HL-60/S4 treated with phorbol 12-myristate 13-acetate at 8.2 ng/mL for 4 days and 3 days (cell line): ENCODE measurements around the gene SMAGP.

Source experiments
- in situ Hi-C: fragments of 300-500 bp; cut with MboI; formaldehyde crosslinking; loops from 2 replicates; pipeline ENCODE4 v1.15.0; 2022; ENCODE audit warnings: low sequenced_read_pairs

SMAGP gene

DNA sequence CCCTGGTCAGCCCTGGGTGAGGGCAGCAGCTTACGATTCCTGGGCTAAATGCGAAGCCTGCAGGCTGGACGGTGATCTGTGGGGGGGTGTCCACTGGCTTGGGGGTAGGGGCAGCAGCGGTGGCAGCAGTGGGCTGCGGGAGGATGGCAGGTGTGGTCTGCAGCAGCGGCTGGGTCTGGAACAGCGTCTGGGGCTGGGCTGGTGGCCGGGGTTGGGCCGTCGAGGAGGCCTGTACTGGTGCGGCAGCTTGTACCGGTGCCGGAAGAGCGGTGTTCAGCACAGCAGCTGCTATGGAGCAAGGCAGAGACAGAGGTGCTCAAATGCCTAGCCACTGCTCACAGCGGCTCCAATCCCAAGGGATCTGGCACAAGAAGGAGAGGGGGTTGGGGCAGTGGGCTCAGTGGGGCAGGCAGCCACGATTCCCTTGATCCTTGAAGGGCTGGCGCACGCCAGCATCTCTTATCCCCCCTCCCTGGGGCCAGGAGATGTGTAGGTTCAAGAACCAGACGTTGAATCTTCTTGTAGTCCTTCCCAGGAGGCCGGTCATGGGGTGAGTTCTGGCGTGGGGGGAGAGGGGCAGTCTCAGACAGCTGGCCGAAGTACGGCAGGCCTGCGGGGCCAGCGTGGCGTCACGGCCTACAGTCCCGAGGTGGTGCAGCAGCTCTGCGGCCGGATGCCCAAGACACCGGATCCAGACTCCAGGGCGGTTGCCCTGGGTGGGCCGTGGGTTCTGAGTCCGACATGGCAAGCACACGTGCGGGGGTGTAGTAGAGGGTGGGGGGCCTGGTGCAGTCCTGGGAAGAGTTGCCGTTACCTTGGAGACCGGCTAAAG, 72.3 kb downstream of the SMAGP start:
- in situ Hi-C loops: no loop called here

DNA sequence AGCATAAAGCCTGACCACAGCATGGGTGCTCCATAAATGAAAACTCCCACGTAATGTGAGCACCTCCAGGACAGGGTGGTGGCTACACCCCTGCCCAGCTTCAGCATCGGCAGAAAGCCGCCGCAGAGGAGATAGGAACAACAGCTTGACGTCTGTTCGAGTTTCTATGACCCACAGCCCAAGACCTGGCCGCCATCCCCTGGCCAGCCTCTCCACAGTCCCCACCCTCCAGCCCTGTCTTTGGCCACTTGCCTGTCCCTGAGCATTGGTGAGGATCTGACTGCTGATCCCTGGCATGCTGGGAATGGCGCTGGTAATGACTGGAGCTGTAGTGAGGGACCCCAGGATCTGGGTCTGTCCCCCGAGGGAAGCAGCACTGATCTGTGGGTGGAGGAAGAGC, 73.7 kb downstream of the SMAGP start:
- in situ Hi-C loops: no loop called here

- in situ Hi-C loops: no loop called here
Observed at GRCh38 chr12:51195841-51196240, 74.4 kb downstream of the SMAGP start.
